ENCODE measurements around the gene DRAXIN. TPM values are rescaled to one million over a fixed set of nuclear protein-coding genes. Genes with fewer than 3 reads are reported as not detected.

DRAXIN gene
- polyA plus RNA-seq, 1 donor (not counting 4 experiments of a cell fraction or from before 2014, with no cell fraction given): not detected

GRCh38 chr1:11706292-11706691, 14.8 kb downstream of the DRAXIN start:
- H3K27me3 ChIP-seq (ENCODE audit: control insufficient read depth, extremely low read depth, insufficient read depth, low read length): peaks cover 48% of the 10 kb centered on the region
- H3K4me1 ChIP-seq (ENCODE audit: control insufficient read depth, extremely low read depth, insufficient read depth, low read length): peaks cover 3% of the 10 kb centered on the region
- H3K4me2 ChIP-seq (ENCODE audit: control insufficient read depth, extremely low read depth, insufficient read depth, low read depth, low read length): no peak overlapping the region
- no peaks in the 10 kb centered on the region for H3K36me3 ChIP-seq (ENCODE audit: control insufficient read depth in 2 of 2, extremely low read depth in 1 of 2, insufficient read depth in 2 of 2, low read length in 2 of 2)
- no peak overlapping the region for H3K27ac ChIP-seq (ENCODE audit: control insufficient read depth, insufficient read depth, low read length)
- H4K20me1 ChIP-seq (ENCODE audit: control insufficient read depth, extremely low read depth, insufficient read depth, low read length): no peaks in the 10 kb centered on the region
- TF ChIP-seq, protein P1, sequence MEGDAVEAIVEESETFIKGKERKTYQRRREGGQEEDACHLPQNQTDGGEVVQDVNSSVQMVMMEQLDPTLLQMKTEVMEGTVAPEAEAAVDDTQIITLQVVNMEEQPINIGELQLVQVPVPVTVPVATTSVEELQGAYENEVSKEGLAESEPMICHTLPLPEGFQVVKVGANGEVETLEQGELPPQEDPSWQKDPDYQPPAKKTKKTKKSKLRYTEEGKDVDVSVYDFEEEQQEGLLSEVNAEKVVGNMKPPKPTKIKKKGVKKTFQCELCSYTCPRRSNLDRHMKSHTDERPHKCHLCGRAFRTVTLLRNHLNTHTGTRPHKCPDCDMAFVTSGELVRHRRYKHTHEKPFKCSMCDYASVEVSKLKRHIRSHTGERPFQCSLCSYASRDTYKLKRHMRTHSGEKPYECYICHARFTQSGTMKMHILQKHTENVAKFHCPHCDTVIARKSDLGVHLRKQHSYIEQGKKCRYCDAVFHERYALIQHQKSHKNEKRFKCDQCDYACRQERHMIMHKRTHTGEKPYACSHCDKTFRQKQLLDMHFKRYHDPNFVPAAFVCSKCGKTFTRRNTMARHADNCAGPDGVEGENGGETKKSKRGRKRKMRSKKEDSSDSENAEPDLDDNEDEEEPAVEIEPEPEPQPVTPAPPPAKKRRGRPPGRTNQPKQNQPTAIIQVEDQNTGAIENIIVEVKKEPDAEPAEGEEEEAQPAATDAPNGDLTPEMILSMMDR (optimal IDR thresholded peaks at IDR 0.05 in 1 of 3, IDR thresholded peaks at IDR 0.05 in 1 of 3, conservative IDR thresholded peaks at IDR 0.05 in 1 of 3; ENCODE audit: extremely low read depth in 1 of 3, insufficient read depth in 2 of 3, low read length in 3 of 3): no peak
- TF ChIP-seq EZH2 (IDR thresholded peaks at IDR 0.05; ENCODE audit: low read length): no peak
- FAIRE-seq (no peak), DNase-seq (ENCODE audit: low read depth, low spot score) (no peak)
- H2AFZ ChIP-seq (ENCODE audit: control insufficient read depth, low read length): no peak overlapping the region
- dilution Hi-C loops (cut with MboI; ENCODE audit: extremely low pct_ligation_motif_present, low sequenced_read_pairs): no loop called here
- H3K9ac ChIP-seq (ENCODE audit: control insufficient read depth, extremely low read depth, insufficient read depth, low read length): no peak overlapping the region
- no peak overlapping the region for H3K4me3 ChIP-seq (ENCODE audit: control insufficient read depth in 2 of 3, extremely low read depth in 1 of 3, insufficient read depth in 2 of 3, low read depth in 1 of 3, low read length in 3 of 3)
- no peaks in the 10 kb centered on the region for H3K9me1 ChIP-seq (ENCODE audit: control insufficient read depth, extremely low read depth, insufficient read depth, low read length)
- H3K79me2 ChIP-seq (ENCODE audit: control insufficient read depth, insufficient read depth, low read length): no peaks in the 10 kb centered on the region
- H3K9me3 ChIP-seq (ENCODE audit: control insufficient read depth, low read depth, low read length): no peaks in the 10 kb centered on the region

GRCh38 chr1:11707621-11708276, 16.2 kb downstream of the DRAXIN start:
- Histone ChIP-seq H4K20me1 (ENCODE audit: control insufficient read depth, extremely low read depth, insufficient read depth, low read length) (no peaks in the 10 kb centered on the region), H3K9me1 (ENCODE audit: control insufficient read depth, extremely low read depth, insufficient read depth, low read length) (no peaks in the 10 kb centered on the region), H3K27me3 (ENCODE audit: control insufficient read depth, extremely low read depth, insufficient read depth, low read length) (peaks cover 34% of the 10 kb centered on the region), H3K79me2 (ENCODE audit: control insufficient read depth, insufficient read depth, low read length) (no peaks in the 10 kb centered on the region), H3K9me3 (ENCODE audit: control insufficient read depth, low read depth, low read length) (no peaks in the 10 kb centered on the region), H3K9ac (ENCODE audit: control insufficient read depth, extremely low read depth, insufficient read depth, low read length) (no peak overlapping the region), H2AFZ (ENCODE audit: control insufficient read depth, low read length) (no peak overlapping the region), H3K4me2 (ENCODE audit: control insufficient read depth, extremely low read depth, insufficient read depth, low read depth, low read length) (no peak overlapping the region), H3K27ac (ENCODE audit: control insufficient read depth, insufficient read depth, low read length) (no peak overlapping the region), H3K36me3 (ENCODE audit: control insufficient read depth in 2 of 2, extremely low read depth in 1 of 2, insufficient read depth in 2 of 2, low read length in 2 of 2) (no peaks in the 10 kb centered on the region), H3K4me1 (ENCODE audit: control insufficient read depth, extremely low read depth, insufficient read depth, low read length) (no peaks in the 10 kb centered on the region), H3K4me3 (ENCODE audit: control insufficient read depth in 2 of 3, extremely low read depth in 1 of 3, insufficient read depth in 2 of 3, low read depth in 1 of 3, low read length in 3 of 3) (no peak overlapping the region)
- no peak for TF ChIP-seq EZH2 (IDR thresholded peaks at IDR 0.05; ENCODE audit: low read length)
- TF ChIP-seq, protein P1 (optimal IDR thresholded peaks at IDR 0.05 in 1 of 3, IDR thresholded peaks at IDR 0.05 in 1 of 3, conservative IDR thresholded peaks at IDR 0.05 in 1 of 3; ENCODE audit: extremely low read depth in 1 of 3, insufficient read depth in 2 of 3, low read length in 3 of 3): no peak
- DNase-seq (ENCODE audit: low read depth, low spot score): no peak
- dilution Hi-C loops (cut with MboI; ENCODE audit: extremely low pct_ligation_motif_present, low sequenced_read_pairs): no loop called here
- FAIRE-seq: no peak
